Fibroblast of lung (primary cell): ENCODE results near the gene CERKL.

Source experiments
- CTCF ChIP-seq, 2 donors: IDR thresholded peaks in 1 of 2; conservative IDR thresholded peaks in 1 of 2; 1 replicate in 1 of 2; 2 replicates in 1 of 2; pipeline ENCODE4 v1.5.1; 2011 to 2012; ENCODE audit warnings: low read length in 2 of 2, control low read depth in 1 of 2, inconsistent platforms in 1 of 2, low read depth in 1 of 2, mild to moderate bottlenecking in 1 of 2
- EZH2 ChIP-seq: IDR thresholded peaks from 2 replicates; pipeline ENCODE4 v1.5.1; 2012; ENCODE audit warnings: low read length, control low read depth, mild to moderate bottlenecking; ENCODE audit errors: missing control alignments

GRCh38 chr2:181605889-181606837 lies 50.7 kb downstream of the CERKL start:
- no peak for TF ChIP-seq CTCF (conservative IDR thresholded peaks at IDR 0.05 in 1 of 2, IDR thresholded peaks at IDR 0.05 in 1 of 2; ENCODE audit: low read depth in 1 of 2, low read length in 2 of 2)
- TF ChIP-seq EZH2: no peak
